ENCODE measurements around the gene C1QTNF12. TPM values are rescaled to one million over a fixed set of nuclear protein-coding genes. Genes with fewer than 3 reads are reported as not detected.

Gene C1QTNF12
- total and polyA plus RNA-seq, 2 of the 8 experiments (the other 6 are each of a cell fraction or from before 2014, with no cell fraction given), result 2.1 to 3.7 TPM

DNA sequence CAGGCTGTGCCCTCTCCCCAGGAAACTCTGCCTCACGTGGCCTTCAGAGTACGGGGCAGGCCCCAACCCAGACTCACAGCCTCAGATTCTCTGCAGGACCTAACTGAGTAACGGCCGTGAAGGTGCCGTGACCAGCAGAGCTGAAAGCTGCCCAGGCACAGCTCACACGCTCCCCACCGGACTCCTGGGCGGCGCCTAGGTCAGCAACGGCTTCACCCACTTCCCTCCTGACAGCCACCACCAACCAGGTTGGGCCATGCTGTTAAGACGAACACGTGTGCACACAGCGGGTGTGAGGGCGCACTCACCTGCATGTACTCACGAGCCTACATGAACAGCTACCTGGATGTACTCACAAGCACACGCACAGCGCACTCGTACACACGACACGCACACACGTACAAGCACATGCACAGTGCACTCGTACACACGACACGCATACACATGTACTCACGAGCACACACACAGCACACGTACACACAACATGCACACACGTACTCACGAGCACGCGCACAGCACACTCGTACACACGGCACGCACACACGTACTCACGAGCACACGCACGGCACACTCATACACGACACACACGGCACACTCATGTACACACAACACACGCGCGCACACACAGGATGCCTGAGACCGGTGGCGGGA lies 23.8 kb downstream of the C1QTNF12 start:
- POLR2A ChIA-PET (ENCODE audit: partially characterized antibody), result interaction anchor here (1.2 to 1.8 kb wide), 2 partner anchors 9 to 27 kb away, joined by 3 to 5 read pairs; partner anchors contain the start of genes B3GALT6 and SDF4

More for the DNA sequence above, 23.8 kb downstream of the C1QTNF12 start:
- no peak overlapping the region for H4K5ac ChIP-seq (ENCODE audit: insufficient read length, low read depth, low read length)
- no peak overlapping the region for H2BK12ac ChIP-seq (ENCODE audit: low read depth, low read length)
- no peak overlapping the region for H4K8ac ChIP-seq (ENCODE audit: extremely low read depth, insufficient read depth, low read length)
- no peaks in the 10 kb centered on the region for H3K9me3 ChIP-seq (ENCODE audit: insufficient read depth in 2 of 2, low read depth in 1 of 2, low read length in 1 of 2)
- H3K4me1 ChIP-seq (replicated peaks in 1 of 4; ENCODE audit: control insufficient read depth in 3 of 4, insufficient read depth in 4 of 4, low read length in 3 of 4), result no peaks in the 10 kb centered on the region
- WGBS, 2 experiments (ENCODE audit: extremely low coverage in 1 of 2, insufficient coverage in 1 of 2, insufficient read length in 1 of 2, insufficient replicate concordance in 2 of 2, low coverage in 1 of 2, low lambda C conversion rate in 2 of 2, missing lambda C conversion rate in 1 of 2), result 92% methylated on average over 44 of the region's 44 CpGs; no CpG with 5 or more reads in 1 of the 2 experiments
- no peaks in the 10 kb centered on the region; the same call in 1 of the 2 replicates for H3K23me2 ChIP-seq (ENCODE audit: low read depth, low read length)
- H2BK5ac ChIP-seq (ENCODE audit: low read depth, low read length), result no peak overlapping the region; the same call in 1 of the 2 replicates
- H2AFZ ChIP-seq (ENCODE audit: low read length), result no peak overlapping the region
- no peak overlapping the region for H2BK15ac ChIP-seq (ENCODE audit: low read length)
- H3K27ac ChIP-seq (ENCODE audit: low read depth, low read length), result no peak overlapping the region
- peaks cover 5 to 26% of the 10 kb centered on the region in 2 experiments for H4K20me1 ChIP-seq (replicated peaks in 1 of 2; ENCODE audit: control insufficient read depth in 1 of 2, insufficient read depth in 2 of 2, low read length in 2 of 2)
- H3K36me3 ChIP-seq (ENCODE audit: control insufficient read depth in 2 of 4, insufficient read depth in 4 of 4, low read length in 3 of 4), result peaks cover 2 to 31% (median 17%) of the 10 kb centered on the region in 4 experiments; a peak in 7 of 8 replicates
- FAIRE-seq (no peak), DNase-seq (ENCODE audit: low read depth in 1 of 2, low spot score in 2 of 2) (no peak)
- no peak overlapping the region for H3K4me2 ChIP-seq (ENCODE audit: insufficient read depth in 1 of 2, low read depth in 2 of 2, low read length in 2 of 2)
- H3K9ac ChIP-seq (replicated peaks in 1 of 4; ENCODE audit: extremely low read depth in 1 of 4, low read depth in 3 of 4, low read length in 3 of 4), result no peak overlapping the region
- no peak overlapping the region for H3K14ac ChIP-seq (ENCODE audit: insufficient read length)
- H3K27me3 ChIP-seq (replicated peaks in 1 of 4; ENCODE audit: control insufficient read depth in 3 of 4, extremely low read depth in 1 of 4, insufficient read depth in 3 of 4, low read length in 3 of 4), result no peaks in the 10 kb centered on the region
- no peak overlapping the region for H4K91ac ChIP-seq (replicated peaks; ENCODE audit: insufficient read length, low read length)
- no peak overlapping the region for H3K4me3 ChIP-seq (ENCODE audit: extremely low read depth in 1 of 4, insufficient read depth in 2 of 4, low read depth in 3 of 4, low read length in 4 of 4)
- no peak overlapping the region for H3K18ac ChIP-seq (ENCODE audit: extremely low read depth, low read length)
- peaks cover 21% of the 10 kb centered on the region for H3K79me1 ChIP-seq (ENCODE audit: low read depth, low read length)
- no peak overlapping the region for H2BK20ac ChIP-seq (ENCODE audit: low read length)
- no peak overlapping the region for H3K4ac ChIP-seq (replicated peaks; ENCODE audit: insufficient read length, low read depth, low read length)
- TF ChIP-seq CBX5 (IDR thresholded peaks at IDR 0.05; ENCODE audit: low read depth, low read length) (no peak), TEAD4 (IDR thresholded peaks at IDR 0.05; ENCODE audit: low read depth, low read length) (no peak), POU5F1 (IDR thresholded peaks at IDR 0.05; ENCODE audit: low read depth, low read length) (no peak), GTF2F1 (IDR thresholded peaks at IDR 0.05; ENCODE audit: borderline replicate concordance, low read depth, low read length) (no peak), USF2 (IDR thresholded peaks at IDR 0.05; ENCODE audit: low read length) (no peak), EZH2 (IDR thresholded peaks at IDR 0.05; ENCODE audit: low read depth, low read length, severe bottlenecking) (no peak), ASH2L (IDR thresholded peaks at IDR 0.05; ENCODE audit: low read length) (no peak)
- H2BK120ac ChIP-seq (replicated peaks; ENCODE audit: low read depth, low read length), result no peak overlapping the region
- H3K23ac ChIP-seq (ENCODE audit: insufficient read length), result no peak overlapping the region
- peaks cover 0 to 11% of the 10 kb centered on the region in 2 experiments; a peak in 1 of 4 replicates for H3K79me2 ChIP-seq (ENCODE audit: control insufficient read depth in 1 of 2, insufficient read depth in 2 of 2, low read length in 2 of 2)
- H2AK5ac ChIP-seq (ENCODE audit: low read depth, low read length), result no peak overlapping the region; the same call in 1 of the 2 replicates
- CTCF ChIA-PET (ENCODE audit: partially characterized antibody), result interaction anchor here (1.4 to 6.2 kb wide), 3 partner anchors 17 to 101 kb away, joined by 3 to 28 read pairs (median 3); no protein-coding TSS in a partner anchor
- H3K56ac ChIP-seq (replicated peaks; ENCODE audit: insufficient read length, low read depth, low read length), result no peak overlapping the region
